GM19372 (cell line): ENCODE data around the gene REPS2.

Experiments used
- ATAC-seq: cut with Tn5 transposase; IDR thresholded peaks from one replicate; pipeline ENCODE4 v1.9.1; 2021; ENCODE audit warnings: mild to moderate bottlenecking, low read depth, moderate library complexity; ENCODE audit not compliant: unreplicated experiment

Gene REPS2

DNA sequence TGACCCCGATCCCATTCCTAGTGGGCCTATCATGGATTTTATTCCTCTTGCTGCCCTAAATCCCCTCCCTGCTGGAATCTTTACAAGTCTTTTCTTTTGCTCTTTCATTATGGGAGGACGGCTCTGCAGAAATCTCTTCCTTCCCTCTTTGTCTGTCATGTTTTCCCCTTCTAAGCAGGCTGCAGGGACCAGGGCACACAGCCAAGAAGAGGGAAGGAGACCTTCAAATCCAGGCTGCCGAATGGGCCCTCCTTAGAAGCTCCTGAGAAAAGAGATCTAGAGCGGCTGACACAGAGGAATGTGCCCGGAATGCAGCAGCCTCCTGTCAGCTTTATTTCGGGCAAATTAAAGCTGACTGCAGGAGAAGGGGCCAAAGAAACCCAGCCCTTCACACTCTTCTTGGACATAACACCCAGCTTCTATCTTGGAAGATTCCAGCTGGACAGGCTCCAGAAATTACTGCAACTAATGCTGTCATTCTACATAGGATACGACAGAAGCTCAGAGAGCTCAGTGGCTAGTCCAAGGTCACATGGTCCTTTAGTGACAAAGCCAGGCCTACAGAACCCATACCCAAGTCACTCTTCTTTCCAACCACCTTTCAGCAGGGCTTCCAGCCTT, 240.8 kb downstream of the REPS2 start:
- ATAC-seq: no peak

DNA sequence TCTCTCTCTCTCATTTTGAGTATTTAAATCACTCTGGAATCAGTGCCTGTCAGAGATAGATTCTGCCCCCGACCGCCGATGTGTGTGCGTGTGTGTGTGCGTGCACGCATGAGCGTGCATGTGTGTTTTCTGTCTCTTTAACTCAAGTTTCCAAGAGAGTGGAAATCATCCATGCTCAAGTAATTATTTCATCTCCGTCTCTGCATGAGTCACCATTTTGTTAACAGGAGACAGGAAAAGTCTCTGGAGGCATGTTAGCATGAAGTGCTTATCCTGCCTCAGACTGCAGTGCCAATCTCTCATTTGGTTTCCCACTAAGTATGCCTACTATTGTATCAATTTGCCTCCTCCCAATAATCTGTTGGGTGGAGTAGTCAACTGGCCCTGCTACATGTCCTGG, 245.6 kb downstream of the REPS2 start:
- ATAC-seq: no peak
